OCI-LY1 (cell line): Measurements from ENCODE around the gene SFI1.

Experiments
- EZH2 ChIP-seq: fragments of 200-600 bp; sonication (generic), shearing (Covaris generic); IDR thresholded peaks from 2 replicates; pipeline ENCODE4 v1.8.0; 2017; ENCODE audit warnings: borderline replicate concordance, mixed run types, mild to moderate bottlenecking, antibody characterized with exemption, low read length, moderate library complexity, mixed read lengths
- TF ChIP-seq, protein P1 (sequence below): fragments of 200-600 bp; sonication (generic), shearing (Covaris generic); IDR thresholded peaks from 2 replicates; pipeline ENCODE4 v1.5.1; 2017; ENCODE audit warnings: mild to moderate bottlenecking, antibody characterized with exemption, low read length, moderate library complexity, mixed read lengths

DNA sequence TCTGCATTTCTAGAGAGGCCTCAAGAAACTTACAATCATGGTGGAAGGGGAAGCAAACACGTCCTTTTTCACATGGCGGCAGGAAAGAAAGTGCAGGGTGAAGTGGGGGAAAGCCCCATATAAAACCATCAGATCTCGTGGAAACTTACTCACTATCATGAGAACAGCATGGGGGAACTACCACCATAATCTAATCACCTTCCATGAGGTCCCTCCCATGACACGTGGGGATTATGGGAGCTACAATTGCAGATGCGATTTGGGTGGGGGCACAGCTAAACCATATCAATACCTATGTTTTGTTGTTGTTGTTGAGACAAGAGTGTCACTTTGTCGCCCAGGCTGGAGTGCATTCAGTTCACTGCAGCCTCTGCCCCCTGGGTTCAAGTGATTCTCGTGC lies 29.9 kb downstream of the SFI1 start:
- TF ChIP-seq, protein P1, sequence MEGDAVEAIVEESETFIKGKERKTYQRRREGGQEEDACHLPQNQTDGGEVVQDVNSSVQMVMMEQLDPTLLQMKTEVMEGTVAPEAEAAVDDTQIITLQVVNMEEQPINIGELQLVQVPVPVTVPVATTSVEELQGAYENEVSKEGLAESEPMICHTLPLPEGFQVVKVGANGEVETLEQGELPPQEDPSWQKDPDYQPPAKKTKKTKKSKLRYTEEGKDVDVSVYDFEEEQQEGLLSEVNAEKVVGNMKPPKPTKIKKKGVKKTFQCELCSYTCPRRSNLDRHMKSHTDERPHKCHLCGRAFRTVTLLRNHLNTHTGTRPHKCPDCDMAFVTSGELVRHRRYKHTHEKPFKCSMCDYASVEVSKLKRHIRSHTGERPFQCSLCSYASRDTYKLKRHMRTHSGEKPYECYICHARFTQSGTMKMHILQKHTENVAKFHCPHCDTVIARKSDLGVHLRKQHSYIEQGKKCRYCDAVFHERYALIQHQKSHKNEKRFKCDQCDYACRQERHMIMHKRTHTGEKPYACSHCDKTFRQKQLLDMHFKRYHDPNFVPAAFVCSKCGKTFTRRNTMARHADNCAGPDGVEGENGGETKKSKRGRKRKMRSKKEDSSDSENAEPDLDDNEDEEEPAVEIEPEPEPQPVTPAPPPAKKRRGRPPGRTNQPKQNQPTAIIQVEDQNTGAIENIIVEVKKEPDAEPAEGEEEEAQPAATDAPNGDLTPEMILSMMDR = no peak
- no peak for TF ChIP-seq EZH2
